GM12801 (cell line): ENCODE data around the gene HAGH.

Source experiments
- TF ChIP-seq, protein P1 (sequence below): IDR thresholded peaks from one replicate; pipeline ENCODE4 v1.5.1; 2011; ENCODE audit warnings: control low read depth; ENCODE audit not compliant: insufficient read length; ENCODE audit errors: extremely low read depth

HAGH gene

GRCh38 chr16:1787322-1788094, 39.1 kb downstream of the HAGH start:
- TF ChIP-seq, protein P1, sequence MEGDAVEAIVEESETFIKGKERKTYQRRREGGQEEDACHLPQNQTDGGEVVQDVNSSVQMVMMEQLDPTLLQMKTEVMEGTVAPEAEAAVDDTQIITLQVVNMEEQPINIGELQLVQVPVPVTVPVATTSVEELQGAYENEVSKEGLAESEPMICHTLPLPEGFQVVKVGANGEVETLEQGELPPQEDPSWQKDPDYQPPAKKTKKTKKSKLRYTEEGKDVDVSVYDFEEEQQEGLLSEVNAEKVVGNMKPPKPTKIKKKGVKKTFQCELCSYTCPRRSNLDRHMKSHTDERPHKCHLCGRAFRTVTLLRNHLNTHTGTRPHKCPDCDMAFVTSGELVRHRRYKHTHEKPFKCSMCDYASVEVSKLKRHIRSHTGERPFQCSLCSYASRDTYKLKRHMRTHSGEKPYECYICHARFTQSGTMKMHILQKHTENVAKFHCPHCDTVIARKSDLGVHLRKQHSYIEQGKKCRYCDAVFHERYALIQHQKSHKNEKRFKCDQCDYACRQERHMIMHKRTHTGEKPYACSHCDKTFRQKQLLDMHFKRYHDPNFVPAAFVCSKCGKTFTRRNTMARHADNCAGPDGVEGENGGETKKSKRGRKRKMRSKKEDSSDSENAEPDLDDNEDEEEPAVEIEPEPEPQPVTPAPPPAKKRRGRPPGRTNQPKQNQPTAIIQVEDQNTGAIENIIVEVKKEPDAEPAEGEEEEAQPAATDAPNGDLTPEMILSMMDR = no peak

GRCh38 chr16:1787056-1787321, 39.6 kb downstream of the HAGH start:
- TF ChIP-seq, protein P1 = no peak

- TF ChIP-seq, protein P1 = no peak
Observed at GRCh38 chr16:1786242-1787055, 40.2 kb downstream of the HAGH start.

DNA sequence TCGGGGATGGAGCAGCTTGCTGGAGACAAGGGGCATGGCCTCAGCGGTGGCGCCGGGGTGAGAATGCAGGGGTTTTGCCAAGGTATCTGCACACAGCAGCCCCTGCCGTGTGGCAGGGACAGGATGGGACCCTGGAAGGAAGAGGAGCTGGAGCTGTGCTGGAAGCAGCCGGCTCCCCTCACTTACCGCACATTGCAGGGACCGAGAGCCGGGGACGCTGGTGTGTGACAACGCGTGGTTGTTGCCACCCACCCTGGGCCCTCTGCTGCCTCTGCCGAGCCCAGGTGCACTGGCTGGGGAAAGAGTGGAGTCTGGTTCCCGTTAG, 40.8 kb downstream of the HAGH start:
- TF ChIP-seq, protein P1 = no peak

GRCh38 chr16:1784977-1785845, 41.4 kb downstream of the HAGH start:
- TF ChIP-seq, protein P1 = no peak

- TF ChIP-seq, protein P1 = no peak
Observed at GRCh38 chr16:1782408-1783264, 44.0 kb downstream of the HAGH start, which contains the start of the genes NUBP2 and SPSB3. Gene NUBP2, plus strand, starts transcription at chr16:1782960. Its CDS starts 61 bp downstream, at chr16:1783021. Gene SPSB3, minus strand, starts transcription at chr16:1782571. Its CDS starts 1,088 bp downstream, at chr16:1781483.
